ENCODE results near the gene ATN1. TPM values are rescaled to one million over a fixed set of nuclear protein-coding genes. Genes with fewer than 3 reads are reported as not detected.

The ATN1 gene
- total RNA-seq, 1 donor from 2014 or later: 8.9 TPM

DNA sequence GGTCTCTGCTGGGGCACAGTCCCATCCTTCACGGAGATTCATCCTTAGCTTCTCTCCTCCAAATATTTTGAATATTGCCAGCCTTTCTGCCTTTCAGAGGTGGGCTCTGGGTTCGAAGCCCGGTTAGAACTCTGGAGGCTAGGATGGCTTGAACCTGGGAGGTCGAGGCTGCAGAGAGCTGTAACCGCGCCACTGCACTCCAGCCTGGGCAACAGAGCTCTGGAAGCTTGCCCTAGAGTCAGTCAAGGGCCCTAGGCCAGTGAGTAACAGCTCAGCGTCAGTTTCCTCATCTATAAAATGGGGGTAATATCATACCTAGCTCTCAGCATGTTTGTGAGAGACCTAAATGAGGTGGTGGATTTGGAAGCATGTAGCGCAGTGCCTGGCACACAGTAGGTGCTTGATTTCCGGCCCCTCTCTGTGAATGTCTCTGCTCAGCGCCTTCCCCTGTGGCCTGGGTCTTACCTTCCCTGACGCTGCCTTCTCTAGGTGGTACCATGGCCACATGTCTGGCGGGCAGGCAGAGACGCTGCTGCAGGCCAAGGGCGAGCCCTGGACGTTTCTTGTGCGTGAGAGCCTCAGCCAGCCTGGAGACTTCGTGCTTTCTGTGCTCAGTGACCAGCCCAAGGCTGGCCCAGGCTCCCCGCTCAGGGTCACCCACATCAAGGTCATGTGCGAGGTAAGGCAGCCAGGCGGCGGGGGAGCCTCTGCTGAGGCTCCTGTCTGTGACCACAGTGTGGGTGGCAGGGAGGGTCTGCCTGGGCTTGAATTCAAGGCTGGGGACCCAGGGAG is 26.8 kb downstream of the ATN1 start:
- no peak overlapping the region for H2AFZ ChIP-seq (replicated peaks)
- no peak overlapping the region for H3K27ac ChIP-seq
- no peaks in the 10 kb centered on the region for H4K20me1 ChIP-seq (ENCODE audit: low read depth)
- no peaks in the 10 kb centered on the region for H3K36me3 Mint-ChIP-seq
- no peaks in the 10 kb centered on the region for H3F3A ChIP-seq (ENCODE audit: low read depth)
- H3K4me1 Mint-ChIP-seq: peaks cover 32% of the 10 kb centered on the region
- no peak for TF ChIP-seq EZH2phosphoT487 (IDR thresholded peaks at IDR 0.05)
- H3K9me3 ChIP-seq (ENCODE audit: low read depth): no peaks in the 10 kb centered on the region
- peaks cover 6% of the 10 kb centered on the region for H3K27me3 Mint-ChIP-seq (ENCODE audit: insufficient read depth, low read depth)
- no peak overlapping the region for H3K4me2 ChIP-seq
- peak overlapping the region; percentile 96 for H3K27ac Mint-ChIP-seq
- H3K27me3 ChIP-seq: no peaks in the 10 kb centered on the region
- DNase-seq (ENCODE audit: low spot score): no peak
- no peak overlapping the region for H3K4me3 ChIP-seq
- H3K9ac ChIP-seq: no peak overlapping the region
- H3K79me2 ChIP-seq (ENCODE audit: low read depth): no peaks in the 10 kb centered on the region
- no peaks in the 10 kb centered on the region for H3K9me3 Mint-ChIP-seq
- no peaks in the 10 kb centered on the region for H3K36me3 ChIP-seq
- H3K4me1 ChIP-seq: no peaks in the 10 kb centered on the region
- peak overlapping the region; percentile 67 for H3K4me3 Mint-ChIP-seq

DNA sequence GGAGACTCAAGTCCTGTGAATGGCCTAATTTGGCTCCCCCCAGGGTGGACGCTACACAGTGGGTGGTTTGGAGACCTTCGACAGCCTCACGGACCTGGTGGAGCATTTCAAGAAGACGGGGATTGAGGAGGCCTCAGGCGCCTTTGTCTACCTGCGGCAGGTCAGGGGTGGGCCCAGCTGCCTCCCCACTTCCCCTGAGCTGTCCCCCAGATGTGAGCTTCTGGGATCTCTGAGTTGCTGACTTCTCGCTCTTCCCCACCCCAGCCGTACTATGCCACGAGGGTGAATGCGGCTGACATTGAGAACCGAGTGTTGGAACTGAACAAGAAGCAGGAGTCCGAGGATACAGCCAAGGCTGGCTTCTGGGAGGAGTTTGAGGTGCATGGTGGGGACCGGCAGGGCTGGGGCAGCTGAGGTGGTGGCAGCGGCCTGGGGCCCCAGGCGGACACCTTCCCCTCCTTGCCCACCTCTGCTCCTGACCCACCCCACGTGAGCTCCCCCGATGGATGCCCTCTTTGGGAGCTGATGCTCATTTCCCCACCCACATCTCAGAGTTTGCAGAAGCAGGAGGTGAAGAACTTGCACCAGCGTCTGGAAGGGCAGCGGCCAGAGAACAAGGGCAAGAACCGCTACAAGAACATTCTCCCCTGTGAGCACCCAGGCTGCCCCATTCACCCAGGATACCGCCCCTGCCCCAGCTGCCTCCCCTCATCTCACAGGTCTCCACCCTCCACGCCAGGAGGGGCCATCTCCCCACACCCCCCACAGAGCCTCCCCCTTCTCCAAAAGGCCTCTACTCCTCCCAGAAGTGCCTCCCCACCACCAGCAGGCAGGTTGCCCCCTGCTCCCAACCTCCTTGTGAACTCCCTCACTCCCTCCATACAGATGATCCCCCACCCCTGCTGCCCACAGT is 27.6 kb downstream of the ATN1 start:
- no peaks in the 10 kb centered on the region for H3K9me3 ChIP-seq (ENCODE audit: low read depth)
- Mint-ChIP-seq H3K4me1 (peaks cover 30% of the 10 kb centered on the region), H3K4me3 (no peak overlapping the region), H3K27me3 (ENCODE audit: insufficient read depth, low read depth) (peaks cover 4% of the 10 kb centered on the region), H3K36me3 (no peaks in the 10 kb centered on the region), H3K27ac (peak overlapping the region; percentile 76), H3K9me3 (no peaks in the 10 kb centered on the region)
- no peak for DNase-seq (ENCODE audit: low spot score)
- no peak overlapping the region for H2AFZ ChIP-seq (replicated peaks)
- H3K4me2 ChIP-seq: no peak overlapping the region
- TF ChIP-seq EZH2 (IDR thresholded peaks at IDR 0.05) (no peak), EZH2phosphoT487 (IDR thresholded peaks at IDR 0.05) (no peak)
- TF ChIP-seq, protein P1, sequence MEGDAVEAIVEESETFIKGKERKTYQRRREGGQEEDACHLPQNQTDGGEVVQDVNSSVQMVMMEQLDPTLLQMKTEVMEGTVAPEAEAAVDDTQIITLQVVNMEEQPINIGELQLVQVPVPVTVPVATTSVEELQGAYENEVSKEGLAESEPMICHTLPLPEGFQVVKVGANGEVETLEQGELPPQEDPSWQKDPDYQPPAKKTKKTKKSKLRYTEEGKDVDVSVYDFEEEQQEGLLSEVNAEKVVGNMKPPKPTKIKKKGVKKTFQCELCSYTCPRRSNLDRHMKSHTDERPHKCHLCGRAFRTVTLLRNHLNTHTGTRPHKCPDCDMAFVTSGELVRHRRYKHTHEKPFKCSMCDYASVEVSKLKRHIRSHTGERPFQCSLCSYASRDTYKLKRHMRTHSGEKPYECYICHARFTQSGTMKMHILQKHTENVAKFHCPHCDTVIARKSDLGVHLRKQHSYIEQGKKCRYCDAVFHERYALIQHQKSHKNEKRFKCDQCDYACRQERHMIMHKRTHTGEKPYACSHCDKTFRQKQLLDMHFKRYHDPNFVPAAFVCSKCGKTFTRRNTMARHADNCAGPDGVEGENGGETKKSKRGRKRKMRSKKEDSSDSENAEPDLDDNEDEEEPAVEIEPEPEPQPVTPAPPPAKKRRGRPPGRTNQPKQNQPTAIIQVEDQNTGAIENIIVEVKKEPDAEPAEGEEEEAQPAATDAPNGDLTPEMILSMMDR (IDR thresholded peaks at IDR 0.05): no peak
- no peaks in the 10 kb centered on the region for H3F3A ChIP-seq (ENCODE audit: low read depth)
- H4K20me1 ChIP-seq (ENCODE audit: low read depth): no peaks in the 10 kb centered on the region
- no peak overlapping the region for H3K9ac ChIP-seq
- no peaks in the 10 kb centered on the region for H3K4me1 ChIP-seq
- no peak overlapping the region for H3K4me3 ChIP-seq
- no peaks in the 10 kb centered on the region for H3K27me3 ChIP-seq
- no peak overlapping the region for H3K27ac ChIP-seq
- H3K36me3 ChIP-seq: no peaks in the 10 kb centered on the region
- no peaks in the 10 kb centered on the region for H3K79me2 ChIP-seq (ENCODE audit: low read depth)

DNA sequence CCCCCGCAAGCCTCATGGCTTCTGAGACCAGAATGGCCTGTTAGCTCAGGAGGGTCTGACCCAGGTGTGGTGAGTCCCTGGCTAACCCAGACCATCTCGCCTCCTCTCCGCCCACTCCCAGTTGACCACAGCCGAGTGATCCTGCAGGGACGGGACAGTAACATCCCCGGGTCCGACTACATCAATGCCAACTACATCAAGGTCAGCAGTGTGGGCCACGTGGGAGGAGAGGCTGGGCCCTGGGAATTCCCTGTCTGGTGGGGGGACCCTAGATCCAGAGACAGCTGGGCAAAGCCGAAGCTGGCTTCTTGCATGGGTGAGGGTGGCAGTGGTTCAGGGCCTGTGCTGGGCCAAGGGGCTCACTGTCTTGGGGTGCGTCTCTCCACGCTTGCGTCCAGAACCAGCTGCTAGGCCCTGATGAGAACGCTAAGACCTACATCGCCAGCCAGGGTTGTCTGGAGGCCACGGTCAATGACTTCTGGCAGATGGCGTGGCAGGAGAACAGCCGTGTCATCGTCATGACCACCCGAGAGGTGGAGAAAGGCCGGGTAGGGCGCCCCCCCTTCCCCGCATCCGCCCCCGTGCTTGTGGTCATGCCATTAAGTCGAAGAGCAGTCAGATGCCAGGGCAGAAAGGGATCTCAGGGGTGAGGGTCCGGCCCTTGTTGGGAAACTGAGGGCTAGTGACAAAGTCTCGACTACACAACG is 28.4 kb downstream of the ATN1 start:
- H3K36me3 Mint-ChIP-seq: no peaks in the 10 kb centered on the region
- H3F3A ChIP-seq (ENCODE audit: low read depth): peaks cover 2% of the 10 kb centered on the region
- H3K4me1 Mint-ChIP-seq: peaks cover 35% of the 10 kb centered on the region
- DNase-seq (ENCODE audit: low spot score): no peak
- H2AFZ ChIP-seq (replicated peaks): no peak overlapping the region
- no peak overlapping the region for H3K4me2 ChIP-seq
- peak overlapping the region; percentile 58 for H3K4me3 Mint-ChIP-seq
- TF ChIP-seq, protein P1 (IDR thresholded peaks at IDR 0.05): no peak
- TF ChIP-seq EZH2 (IDR thresholded peaks at IDR 0.05) (no peak), EZH2phosphoT487 (IDR thresholded peaks at IDR 0.05) (no peak)
- peak overlapping the region; percentile 76 for H3K27ac Mint-ChIP-seq
- no peak overlapping the region for H3K4me3 ChIP-seq
- H4K20me1 ChIP-seq (ENCODE audit: low read depth): no peaks in the 10 kb centered on the region
- peaks cover 7% of the 10 kb centered on the region for H3K27me3 Mint-ChIP-seq (ENCODE audit: insufficient read depth, low read depth)
- no peaks in the 10 kb centered on the region for H3K27me3 ChIP-seq
- H3K9ac ChIP-seq: no peak overlapping the region
- peaks cover 4% of the 10 kb centered on the region for H3K4me1 ChIP-seq
- H3K27ac ChIP-seq: no peak overlapping the region
- no peaks in the 10 kb centered on the region for H3K79me2 ChIP-seq (ENCODE audit: low read depth)
- H3K9me3 ChIP-seq (ENCODE audit: low read depth): no peaks in the 10 kb centered on the region
- H3K36me3 ChIP-seq: no peaks in the 10 kb centered on the region
- no peaks in the 10 kb centered on the region for H3K9me3 Mint-ChIP-seq

All from neural progenitor cell (in vitro differentiated cells).